Epithelial cell of esophagus (primary cell): ENCODE measurements around the gene USP28.
"Not testable (repeated sequence)": the region's sequence is repeated elsewhere in the genome, so short reads cannot be mapped to it uniquely, and the experiment has no call there.

ENCODE experiments used
- DNase-seq: peaks from one replicate; pipeline ENCODE4 v3.0.0; 2010; ENCODE audit warnings: low read depth
- H3K4me3 ChIP-seq: 2 replicates; pipeline ENCODE4 v1.5.1; 2011; ENCODE audit warnings: mild to moderate bottlenecking, low read length, control low read depth
- CTCF ChIP-seq: IDR thresholded peaks from 2 replicates; pipeline ENCODE4 v1.5.1; 2011; ENCODE audit warnings: low read depth, mild to moderate bottlenecking, low read length, control low read depth, inconsistent platforms; ENCODE audit not compliant: insufficient read depth; ENCODE audit errors: missing control alignments

Gene USP28

GRCh38 chr11:113764527-113765219 lies 110.7 kb downstream of the USP28 start:
- no peak overlapping the region for H3K4me3 ChIP-seq
- no peak for TF ChIP-seq CTCF
- DNase-seq: no peak

- not testable (repeated sequence) for H3K4me3 ChIP-seq, DNase-seq
These were observed 112.3 kb downstream of the USP28 start for GRCh38 chr11:113763040-113763439.

GRCh38 chr11:113760241-113760640 lies 115.1 kb downstream of the USP28 start:
- DNase-seq: no peak
- no peak for TF ChIP-seq CTCF
- no peak overlapping the region for H3K4me3 ChIP-seq

- no peak for TF ChIP-seq CTCF
- DNase-seq: no peak
- no peak overlapping the region for H3K4me3 ChIP-seq
These were observed 122.4 kb downstream of the USP28 start for GRCh38 chr11:113752932-113753331.
